Bronchial epithelial cell (primary cell): ENCODE data around the gene RTBDN. TPM values are rescaled to one million over a fixed set of nuclear protein-coding genes. Genes with fewer than 3 reads are reported as not detected.

Experiments
- DNase-seq: peaks from one replicate; pipeline ENCODE4 v3.0.0-alpha.2; 2010; ENCODE audit warnings: low read depth
- FAIRE-seq: peaks from 2 replicates; lab custom pipeline; 2011; peaks lifted over from hg19 to GRCh38; lab: Jason Lieb, UNC
- H3K27me3 ChIP-seq: 2 replicates; pipeline ENCODE4 v1.5.1; 2011; ENCODE audit warnings: low read length; ENCODE audit not compliant: control insufficient read depth, insufficient read depth
- H3K36me3 ChIP-seq: 2 replicates; pipeline ENCODE4 v1.5.1; 2011; ENCODE audit warnings: low read length; ENCODE audit not compliant: control insufficient read depth, insufficient read depth
- H3K4me3 ChIP-seq: 2 replicates; pipeline ENCODE4 v1.5.1; 2011; ENCODE audit warnings: mild to moderate bottlenecking, low read depth, low read length, control low read depth
- total RNA-seq: library from RNA; depleted of rRNA; stranded (reverse); fragments of >200 nt; gene quantifications from 2 replicates; pipeline ENCODE4 v1.2.1, GENCODE V29; 2014
- TF ChIP-seq, protein P1 (sequence below): IDR thresholded peaks from 2 replicates; pipeline ENCODE4 v1.5.1; 2011; ENCODE audit warnings: mild to moderate bottlenecking, moderate library complexity, low read length, control low read depth, inconsistent platforms; ENCODE audit not compliant: insufficient read depth, severe bottlenecking

The RTBDN gene
- total RNA-seq, 1 donor from 2014 or later: not detected

DNA sequence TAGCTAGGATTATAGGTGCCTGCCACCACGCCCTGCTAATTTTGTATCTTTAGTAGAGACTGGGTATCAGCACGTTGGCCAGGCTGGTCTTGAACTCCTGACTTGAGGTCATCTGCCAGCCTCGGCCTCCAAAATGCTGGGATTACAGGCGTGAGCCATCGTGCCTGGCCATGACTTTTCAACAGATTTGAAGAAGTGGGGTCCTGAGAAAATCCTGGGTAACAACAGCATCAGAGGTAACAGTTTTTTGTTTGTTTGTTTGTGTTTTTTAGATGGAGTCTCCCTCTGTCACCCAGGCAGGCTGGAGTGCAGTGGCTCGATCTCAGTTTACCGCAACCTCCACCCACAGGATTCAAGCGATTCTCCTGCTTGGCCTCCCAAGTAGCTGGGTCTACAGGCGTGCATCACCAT, 39.4 kb downstream of the RTBDN start:
- Histone ChIP-seq H3K4me3 (no peak overlapping the region), H3K36me3 (peaks cover 18% of the 10 kb centered on the region), H3K27me3 (no peaks in the 10 kb centered on the region)
- TF ChIP-seq, protein P1, sequence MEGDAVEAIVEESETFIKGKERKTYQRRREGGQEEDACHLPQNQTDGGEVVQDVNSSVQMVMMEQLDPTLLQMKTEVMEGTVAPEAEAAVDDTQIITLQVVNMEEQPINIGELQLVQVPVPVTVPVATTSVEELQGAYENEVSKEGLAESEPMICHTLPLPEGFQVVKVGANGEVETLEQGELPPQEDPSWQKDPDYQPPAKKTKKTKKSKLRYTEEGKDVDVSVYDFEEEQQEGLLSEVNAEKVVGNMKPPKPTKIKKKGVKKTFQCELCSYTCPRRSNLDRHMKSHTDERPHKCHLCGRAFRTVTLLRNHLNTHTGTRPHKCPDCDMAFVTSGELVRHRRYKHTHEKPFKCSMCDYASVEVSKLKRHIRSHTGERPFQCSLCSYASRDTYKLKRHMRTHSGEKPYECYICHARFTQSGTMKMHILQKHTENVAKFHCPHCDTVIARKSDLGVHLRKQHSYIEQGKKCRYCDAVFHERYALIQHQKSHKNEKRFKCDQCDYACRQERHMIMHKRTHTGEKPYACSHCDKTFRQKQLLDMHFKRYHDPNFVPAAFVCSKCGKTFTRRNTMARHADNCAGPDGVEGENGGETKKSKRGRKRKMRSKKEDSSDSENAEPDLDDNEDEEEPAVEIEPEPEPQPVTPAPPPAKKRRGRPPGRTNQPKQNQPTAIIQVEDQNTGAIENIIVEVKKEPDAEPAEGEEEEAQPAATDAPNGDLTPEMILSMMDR: no peak
- FAIRE-seq: no peak
- no peak for DNase-seq

DNA sequence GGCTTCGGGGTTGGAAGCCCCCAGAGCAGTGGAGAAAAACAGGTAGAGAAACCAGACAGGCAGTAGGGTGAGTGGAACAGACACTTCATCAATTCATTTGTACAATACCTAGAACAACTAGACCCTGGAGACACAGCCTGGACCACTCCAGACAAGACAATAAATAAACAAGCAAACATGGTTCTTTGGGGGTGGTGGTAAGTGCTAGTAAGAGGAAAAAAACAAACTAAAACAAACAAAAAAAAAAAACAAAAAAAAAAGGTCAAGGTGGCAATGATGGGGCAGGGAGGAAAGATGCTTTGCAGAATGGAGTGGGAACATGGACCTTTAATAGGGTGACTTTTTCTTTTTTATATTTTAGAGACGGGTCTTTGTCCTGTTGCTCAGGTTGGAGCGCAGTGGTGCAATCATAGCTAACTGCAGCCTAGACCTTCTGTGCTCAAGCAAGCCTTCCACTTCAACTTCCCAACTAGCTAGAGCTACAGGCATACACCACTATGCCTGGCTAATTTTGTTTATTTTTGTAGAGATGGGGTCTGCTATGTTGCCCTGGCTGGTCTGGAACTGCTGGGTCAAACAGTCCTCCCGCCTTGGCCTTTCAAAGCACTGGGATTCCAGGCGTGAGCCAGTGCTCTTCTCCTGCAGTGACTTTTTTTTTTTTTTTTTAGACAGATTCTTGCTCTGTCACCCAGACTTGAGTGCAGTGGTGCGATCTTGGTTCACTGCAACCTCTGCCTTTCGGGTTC, 40.0 kb downstream of the RTBDN start:
- peaks cover 13% of the 10 kb centered on the region for H3K36me3 ChIP-seq
- FAIRE-seq: no peak
- no peak for DNase-seq
- no peaks in the 10 kb centered on the region for H3K27me3 ChIP-seq
- TF ChIP-seq, protein P1: no peak
- H3K4me3 ChIP-seq: no peak overlapping the region

DNA sequence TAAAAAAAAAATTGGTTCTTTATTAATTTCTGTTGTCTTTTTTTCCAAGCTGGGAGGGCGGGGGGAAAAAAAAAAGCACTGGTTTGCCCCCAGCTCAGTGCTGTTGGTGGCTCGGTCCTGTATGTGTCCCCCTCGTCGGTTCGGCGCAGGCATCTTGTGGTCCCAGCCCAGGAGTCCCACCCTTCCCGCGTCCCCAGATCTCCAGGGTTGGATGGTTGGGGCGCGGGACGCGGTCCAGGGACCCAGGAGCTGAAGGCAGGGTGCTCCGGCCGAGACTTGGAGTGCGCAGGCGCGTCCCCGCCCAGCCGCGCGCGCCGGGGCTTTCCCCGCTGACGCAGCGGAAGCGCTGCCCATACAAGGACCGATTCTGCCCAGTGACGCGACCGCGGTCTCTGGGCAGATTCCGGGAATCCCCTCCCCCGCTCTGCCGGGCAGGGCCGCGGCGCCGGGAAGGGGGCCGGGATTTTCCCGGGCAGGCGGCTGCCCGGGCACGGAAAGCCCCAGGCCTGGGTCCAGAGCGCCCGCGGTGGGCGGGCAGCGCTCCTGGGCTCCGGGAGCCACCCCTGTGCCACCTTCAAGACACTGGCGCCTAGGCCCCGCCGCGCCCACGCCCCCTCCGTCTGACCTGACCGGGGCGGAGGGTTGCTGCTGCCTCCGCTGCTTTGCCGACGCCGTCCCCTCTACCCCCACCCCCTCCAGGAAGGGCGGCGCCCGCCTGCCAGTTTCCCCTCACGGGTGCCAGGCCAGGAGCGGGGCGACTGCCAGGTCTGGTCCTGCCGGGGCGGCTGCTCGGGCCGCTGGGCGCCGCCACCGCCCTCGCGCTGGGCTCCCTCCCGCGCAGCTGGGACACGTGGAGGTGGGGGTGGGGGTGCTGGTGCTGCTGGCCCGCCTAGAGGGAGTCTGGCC, 40.8 kb downstream of the RTBDN start:
- Histone ChIP-seq H3K4me3 (peak overlapping the region; percentile 98), H3K27me3 (no peaks in the 10 kb centered on the region), H3K36me3 (peaks cover 13% of the 10 kb centered on the region)
- TF ChIP-seq, protein P1: no peak
- peak; percentile 89 for DNase-seq
- FAIRE-seq: no peak

DNA sequence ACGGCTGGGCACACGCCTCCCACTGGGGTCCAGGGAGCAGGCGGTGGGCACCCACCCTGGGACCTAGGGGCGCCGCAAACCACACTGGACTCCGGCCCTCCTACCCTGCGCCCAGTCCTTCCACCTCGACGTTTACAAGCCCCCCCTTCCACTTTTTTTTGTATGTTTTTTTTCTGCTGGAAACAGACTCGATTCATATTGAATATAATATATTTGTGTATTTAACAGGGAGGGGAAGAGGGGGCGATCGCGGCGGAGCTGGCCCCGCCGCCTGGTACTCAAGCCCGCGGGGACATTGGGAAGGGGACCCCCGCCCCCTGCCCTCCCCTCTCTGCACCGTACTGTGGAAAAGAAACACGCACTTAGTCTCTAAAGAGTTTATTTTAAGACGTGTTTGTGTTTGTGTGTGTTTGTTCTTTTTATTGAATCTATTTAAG, 41.5 kb downstream of the RTBDN start:
- H3K36me3 ChIP-seq: peaks cover 13% of the 10 kb centered on the region
- FAIRE-seq (no peak), DNase-seq (no peak)
- TF ChIP-seq, protein P1: no peak
- H3K27me3 ChIP-seq: no peaks in the 10 kb centered on the region
- H3K4me3 ChIP-seq: peak overlapping the region; percentile 98

DNA sequence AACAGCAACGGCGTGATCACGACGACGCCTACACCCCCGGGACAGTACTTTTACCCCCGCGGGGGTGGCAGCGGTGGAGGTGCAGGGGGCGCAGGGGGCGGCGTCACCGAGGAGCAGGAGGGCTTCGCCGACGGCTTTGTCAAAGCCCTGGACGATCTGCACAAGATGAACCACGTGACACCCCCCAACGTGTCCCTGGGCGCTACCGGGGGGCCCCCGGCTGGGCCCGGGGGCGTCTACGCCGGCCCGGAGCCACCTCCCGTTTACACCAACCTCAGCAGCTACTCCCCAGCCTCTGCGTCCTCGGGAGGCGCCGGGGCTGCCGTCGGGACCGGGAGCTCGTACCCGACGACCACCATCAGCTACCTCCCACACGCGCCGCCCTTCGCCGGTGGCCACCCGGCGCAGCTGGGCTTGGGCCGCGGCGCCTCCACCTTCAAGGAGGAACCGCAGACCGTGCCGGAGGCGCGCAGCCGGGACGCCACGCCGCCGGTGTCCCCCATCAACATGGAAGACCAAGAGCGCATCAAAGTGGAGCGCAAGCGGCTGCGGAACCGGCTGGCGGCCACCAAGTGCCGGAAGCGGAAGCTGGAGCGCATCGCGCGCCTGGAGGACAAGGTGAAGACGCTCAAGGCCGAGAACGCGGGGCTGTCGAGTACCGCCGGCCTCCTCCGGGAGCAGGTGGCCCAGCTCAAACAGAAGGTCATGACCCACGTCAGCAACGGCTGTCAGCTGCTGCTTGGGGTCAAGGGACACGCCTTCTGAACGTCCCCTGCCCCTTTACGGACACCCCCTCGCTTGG, 42.1 kb downstream of the RTBDN start:
- TF ChIP-seq, protein P1: no peak
- Histone ChIP-seq H3K27me3 (no peaks in the 10 kb centered on the region), H3K36me3 (peaks cover 13% of the 10 kb centered on the region), H3K4me3 (peak overlapping the region; percentile 98)
- DNase-seq (no peak), FAIRE-seq (no peak)
